ENCODE data around the gene RBM27.
"Not testable (repeated sequence)": the region's sequence is repeated elsewhere in the genome, so short reads cannot be mapped to it uniquely, and the experiment has no call there.

Gene RBM27

DNA sequence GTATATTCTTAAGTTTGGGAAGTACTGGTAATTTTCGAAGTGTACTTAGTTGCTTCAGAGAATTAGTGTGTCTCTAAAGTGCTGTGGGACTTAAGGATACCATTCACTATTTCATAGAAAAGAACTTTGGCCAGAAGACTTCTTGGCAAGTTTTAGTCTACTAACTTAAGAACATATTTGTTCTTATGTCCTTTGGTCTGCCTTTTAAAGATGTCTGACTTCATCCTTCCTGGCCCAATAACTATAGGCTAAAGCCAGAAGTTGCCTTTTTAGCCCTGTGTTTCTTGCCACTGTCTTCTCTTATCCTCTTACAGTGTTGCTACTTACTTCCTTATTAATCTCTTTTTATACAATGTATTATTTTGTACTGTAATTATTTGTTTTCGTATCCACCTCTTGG is 6.3 kb downstream of the RBM27 start:
- DNase-seq, result no peak

DNA sequence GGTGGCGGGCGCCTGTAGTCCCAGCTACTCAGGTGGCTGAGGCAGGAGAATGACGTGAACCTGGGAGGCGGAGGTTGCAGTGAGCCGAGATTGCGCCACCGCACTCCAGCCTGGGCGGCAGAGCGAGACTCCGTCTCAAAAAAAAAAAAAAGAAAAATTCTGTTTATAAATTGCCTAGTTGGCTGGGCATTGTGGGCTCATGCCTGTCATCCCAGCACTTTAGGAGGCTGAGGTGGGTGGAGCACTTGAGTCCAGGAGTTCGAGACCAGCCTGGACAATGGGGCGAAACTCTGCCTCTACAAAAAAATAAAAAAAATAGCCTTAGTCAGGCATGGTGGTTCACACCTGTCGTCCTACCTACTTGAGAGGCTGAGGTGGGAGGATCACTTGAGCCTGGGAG is 7.4 kb downstream of the RBM27 start:
- DNase-seq, result not testable (repeated sequence)

DNA sequence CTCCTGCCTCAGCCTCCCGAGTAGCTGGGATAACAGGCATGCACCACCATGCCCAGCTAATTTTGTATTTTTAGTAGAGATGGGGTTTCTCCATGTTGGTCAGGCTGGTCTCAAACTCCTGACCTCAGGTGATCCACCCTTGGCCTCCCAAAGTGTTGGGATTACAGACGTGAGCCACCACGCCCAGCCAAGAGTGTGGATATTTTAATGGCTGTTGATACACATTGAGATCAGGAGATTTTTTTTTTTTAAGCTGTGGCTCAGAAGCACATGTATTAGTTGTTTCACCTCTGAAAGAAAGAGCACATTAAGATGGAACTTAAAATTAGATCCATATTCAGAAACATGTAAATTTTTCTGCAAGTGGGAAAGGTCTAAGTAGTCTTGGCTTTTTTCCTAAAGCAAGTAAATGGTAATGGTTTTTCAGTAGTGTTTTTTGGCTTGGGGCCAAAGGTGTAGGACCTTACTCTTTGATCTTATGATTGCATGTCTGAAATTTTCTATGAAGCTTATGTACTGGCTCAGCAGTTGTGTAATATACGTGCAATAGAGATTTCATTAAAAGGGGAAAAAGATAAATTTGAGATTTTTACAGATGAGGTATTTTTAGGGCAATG is 9.9 kb downstream of the RBM27 start:
- no peak for DNase-seq

DNA sequence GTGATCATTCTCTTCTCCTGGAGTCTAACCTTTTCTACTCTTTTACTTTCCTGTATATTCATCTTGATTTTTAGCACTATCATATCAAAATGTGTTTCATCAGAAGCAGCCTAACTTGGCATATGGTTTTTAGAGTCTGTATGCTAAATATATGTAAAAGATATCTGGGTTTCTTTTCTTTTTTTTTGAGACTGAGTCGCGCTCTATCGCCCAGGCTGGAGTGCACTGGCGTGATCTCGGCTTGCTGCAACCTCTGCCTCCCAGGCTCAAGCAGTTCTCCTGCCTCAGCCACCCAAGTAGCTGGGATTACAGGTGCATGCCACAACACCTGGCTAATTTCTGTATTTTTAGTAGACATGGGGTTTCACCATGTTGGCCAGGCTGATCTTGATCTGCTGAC is 11.5 kb downstream of the RBM27 start:
- DNase-seq, result not testable (repeated sequence)

DNA sequence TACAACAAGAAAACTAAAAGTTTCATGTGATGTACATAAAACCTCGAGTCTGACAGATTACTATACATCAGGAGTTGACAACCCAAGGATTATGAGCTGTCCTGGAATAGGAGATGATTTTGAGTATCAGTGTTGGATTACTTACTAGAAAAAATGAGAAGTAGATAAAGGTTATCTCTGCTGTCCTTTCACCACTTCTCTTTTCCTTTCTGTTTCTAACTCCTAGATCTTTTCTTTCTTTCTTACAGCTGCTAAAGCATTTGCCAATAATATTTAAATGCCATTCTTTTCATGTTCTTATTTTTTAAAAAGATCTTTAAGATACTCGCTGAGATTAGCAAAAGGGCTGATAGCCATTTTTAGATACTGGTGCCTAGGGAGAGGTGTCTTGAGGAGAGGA is 14.8 kb downstream of the RBM27 start:
- DNase-seq, result no peak

DNA sequence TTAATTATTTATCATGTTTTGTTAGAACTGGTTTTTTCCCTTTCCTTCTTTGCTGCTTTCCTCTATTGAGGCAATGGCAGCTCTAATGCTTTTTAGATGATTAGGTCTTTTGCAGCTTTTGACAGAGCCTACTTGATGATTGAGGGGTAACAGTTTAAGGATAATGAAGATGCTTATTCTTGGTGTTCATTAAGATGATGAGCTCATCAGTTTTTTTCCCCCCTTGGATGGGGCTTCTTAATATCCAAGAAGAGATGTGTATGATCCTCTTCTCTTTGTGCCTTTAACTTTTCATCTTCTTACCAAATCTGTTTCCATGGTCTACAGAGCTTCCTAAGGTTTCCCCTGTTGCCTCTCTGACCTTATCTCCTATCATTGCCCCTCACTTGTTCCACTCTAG is 15.8 kb downstream of the RBM27 start:
- DNase-seq, result no peak

DNA sequence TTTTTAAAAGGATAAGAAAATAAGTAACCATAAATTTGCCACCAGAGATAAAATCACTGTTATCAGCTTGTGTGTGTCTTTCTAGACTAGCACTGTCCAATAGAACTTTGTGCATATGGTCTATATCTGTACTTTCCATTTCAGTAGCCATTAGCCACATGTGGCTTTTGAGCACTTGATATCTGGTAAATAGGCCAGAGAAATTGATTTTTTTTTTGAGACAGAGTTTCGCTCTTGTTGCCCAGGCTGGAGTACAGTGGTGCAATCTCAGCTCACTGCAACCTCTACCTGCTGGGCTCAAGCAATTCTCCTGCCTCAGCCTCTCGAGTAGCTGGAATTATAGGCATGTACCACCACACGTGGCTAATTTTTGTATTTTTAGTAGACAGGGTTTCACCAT is 17.8 kb downstream of the RBM27 start:
- DNase-seq, result no peak

DNA sequence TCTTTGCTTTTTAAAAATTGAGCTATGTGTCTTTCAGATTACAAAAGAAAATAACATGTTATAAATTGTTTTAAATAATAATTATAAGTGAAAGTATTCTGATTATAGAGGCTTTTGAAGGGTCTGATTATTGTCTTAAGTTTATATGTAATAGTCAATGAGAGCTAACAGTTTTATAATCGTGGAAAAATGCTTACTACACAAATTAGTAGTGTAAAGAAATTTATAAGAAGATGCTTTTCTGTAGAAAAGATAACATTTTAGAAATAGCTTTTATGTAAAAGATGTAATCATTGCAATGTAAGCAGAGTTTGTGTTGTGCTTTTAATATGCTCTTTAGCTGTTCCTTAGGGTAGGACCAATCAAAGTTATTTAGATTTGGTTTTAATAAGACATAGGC is 18.6 kb downstream of the RBM27 start:
- DNase-seq, result no peak

DNA sequence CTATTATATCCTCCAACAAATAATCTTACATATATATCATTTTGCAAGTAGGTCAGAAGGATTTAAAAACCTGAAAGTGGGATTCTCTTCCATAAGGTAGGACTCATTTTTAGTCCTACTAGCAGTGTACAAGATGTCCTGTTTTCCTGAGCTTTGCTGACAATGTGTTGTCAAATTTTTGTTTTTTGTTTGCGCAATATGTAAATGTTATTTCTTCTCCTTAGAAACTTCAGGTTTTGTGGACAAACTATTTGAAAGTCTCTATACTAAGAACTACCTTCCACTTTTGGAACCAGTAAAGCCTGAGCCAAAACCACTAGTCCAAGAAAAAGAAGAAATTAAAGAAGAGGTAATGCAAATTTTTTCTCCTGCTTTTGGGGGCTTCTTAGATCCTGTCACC is 19.8 kb downstream of the RBM27 start:
- DNase-seq, result no peak

DNA sequence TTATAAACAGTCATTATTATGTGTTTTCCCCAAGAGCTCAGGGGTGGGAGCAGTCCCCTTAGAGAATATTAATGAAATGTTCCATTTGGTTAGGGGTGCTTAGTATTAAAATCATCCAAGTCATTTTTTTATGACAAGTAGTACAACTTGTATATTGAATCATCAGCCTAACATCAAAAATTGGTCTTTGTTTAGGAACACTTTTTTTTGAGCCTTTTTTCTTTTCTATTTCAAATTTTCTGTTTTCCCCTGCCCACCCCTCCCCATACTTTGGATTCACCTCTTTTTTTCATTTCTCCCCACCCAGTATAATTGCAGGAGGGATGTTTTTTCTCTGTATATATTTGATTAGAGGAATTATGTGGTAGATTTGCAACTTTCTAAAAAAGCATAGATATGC is 25.8 kb downstream of the RBM27 start:
- DNase-seq, result no peak

DNA sequence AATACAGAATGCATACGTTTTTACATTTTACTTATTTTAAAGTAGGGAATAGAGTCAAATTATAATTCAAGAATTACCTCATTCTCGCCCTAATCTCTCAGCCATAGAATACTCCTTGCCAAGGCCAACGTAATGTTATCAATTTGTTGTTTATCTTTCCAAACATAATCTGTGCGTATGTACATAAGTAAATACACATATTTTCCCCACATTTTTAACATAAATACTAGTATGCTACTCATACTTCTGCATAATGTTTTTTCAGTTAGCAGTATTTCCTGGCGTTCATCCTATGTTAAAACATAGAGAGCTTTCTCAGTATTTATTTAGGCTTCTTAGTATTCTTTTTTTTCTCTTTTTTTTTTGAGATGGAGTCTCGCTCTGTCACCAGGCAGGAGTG is 28.8 kb downstream of the RBM27 start:
- no peak for DNase-seq

DNA sequence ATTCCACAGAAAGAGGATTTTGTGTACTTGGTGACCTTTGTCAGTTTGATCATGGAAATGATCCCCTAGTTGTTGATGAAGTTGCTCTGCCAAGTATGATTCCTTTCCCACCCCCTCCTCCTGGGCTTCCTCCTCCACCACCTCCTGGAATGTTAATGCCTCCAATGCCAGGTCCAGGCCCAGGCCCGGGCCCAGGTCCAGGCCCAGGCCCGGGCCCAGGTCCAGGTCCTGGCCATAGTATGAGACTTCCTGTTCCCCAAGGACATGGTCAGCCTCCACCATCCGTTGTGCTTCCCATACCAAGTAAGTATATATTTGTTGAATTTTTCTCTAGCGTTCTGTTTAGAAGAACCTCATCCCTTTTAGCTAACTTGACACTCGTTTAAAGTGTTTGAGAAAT is 30.0 kb downstream of the RBM27 start:
- DNase-seq, result no peak

DNA sequence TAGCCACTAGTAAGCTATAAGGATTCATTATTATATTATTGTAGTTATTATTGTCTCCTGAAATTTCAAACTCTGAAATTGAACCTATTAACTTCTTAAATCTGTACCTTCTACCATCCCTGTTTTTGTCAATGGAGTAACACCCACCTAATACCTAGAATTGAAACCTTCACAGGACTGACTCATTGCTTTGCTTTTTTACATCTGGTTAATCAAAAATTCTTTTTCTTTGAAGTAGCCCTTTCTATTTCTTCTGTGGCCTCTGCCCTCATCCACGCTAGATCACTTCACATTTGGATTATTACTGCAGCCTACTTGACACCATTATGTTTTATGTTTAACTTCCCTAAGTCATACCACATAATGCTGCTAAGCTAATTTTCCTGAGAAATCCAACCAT is 35.6 kb downstream of the RBM27 start:
- no peak for DNase-seq

DNA sequence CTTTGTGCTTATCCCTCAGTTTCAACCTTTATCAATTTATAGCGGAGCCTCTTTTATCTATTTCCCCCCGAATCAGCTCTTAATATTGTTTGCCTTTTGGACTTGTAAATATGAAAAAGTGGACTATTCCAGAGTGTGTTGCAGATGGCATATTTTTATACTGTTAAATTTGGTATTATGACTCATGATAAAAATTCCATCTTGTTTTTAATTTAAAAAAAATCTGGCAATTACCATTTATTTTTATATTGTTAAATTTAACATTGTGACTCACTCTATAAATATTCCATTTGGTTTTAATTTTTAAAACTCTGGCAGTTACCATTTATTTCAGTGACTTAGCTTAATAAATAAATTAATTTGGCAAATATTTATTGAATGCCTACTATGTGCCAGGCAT is 37.5 kb downstream of the RBM27 start:
- no peak for DNase-seq

DNA sequence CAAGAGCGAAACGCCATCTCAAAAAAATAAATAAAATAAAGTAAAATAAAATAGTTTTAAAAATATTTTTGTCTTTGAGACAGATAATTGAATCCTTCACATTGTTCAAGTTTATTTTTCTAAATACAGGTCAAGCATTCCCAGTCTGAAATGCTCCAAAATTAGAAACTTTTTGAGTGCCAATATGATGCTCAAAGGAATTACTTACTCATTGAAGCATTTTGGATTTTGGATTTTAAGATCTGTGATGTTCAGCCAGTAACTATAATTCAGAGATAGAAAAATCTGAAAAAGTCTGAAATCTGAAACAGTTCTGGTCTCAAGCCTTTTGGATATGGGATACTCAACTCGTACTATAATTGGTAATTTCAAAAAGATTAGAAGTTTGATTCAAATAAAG is 39.8 kb downstream of the RBM27 start:
- DNase-seq, result no peak

DNA sequence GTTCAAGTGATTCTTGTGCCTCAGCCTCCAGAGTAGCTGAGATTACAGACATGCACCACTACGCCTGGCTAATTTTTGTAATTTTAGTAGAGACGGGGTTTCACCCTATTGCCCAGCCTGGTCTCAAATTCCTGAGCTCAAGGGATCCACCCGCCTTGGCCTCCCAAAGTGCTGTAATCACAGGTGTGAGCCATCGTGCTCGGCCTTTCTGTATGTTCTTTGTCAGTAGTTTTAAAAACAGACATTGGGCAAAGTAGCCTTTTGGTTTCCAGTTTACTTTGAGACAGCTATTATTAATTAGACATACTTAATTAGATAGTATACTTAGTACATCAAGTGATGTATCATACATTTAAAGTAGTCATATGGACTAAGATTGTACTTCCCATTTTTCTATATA is 45.2 kb downstream of the RBM27 start:
- DNase-seq, result no peak

DNA sequence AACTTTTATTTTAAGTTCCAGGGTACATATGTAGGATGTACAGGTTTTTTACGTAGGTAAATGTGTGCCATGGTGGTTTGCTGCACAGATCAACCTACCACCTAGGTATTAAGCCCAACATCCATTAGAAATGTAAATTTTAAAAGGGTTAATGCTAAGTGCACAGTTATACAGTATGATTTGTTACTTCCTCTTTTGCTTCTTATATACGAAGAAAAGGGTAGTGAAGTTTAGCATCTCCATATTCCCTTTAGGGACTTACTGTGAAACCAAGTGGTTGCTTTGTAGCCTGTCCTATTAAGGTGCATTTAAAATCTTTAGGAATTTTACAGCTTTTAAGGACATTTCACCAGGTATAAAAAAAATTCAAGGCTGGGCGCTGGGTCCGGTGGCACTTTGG is 46.4 kb downstream of the RBM27 start:
- no peak for DNase-seq
